Activated naive CD4-positive, alpha-beta T cell treated with anti-CD3 and anti-CD28 coated beads, Interleukin-2, amount 50 U/mL, for 72 hours (primary cell): Measurements from ENCODE around the gene POLR1A. TPM values are rescaled to one million over a fixed set of nuclear protein-coding genes. Genes with fewer than 3 reads are reported as not detected.

Experiments
- ATAC-seq, 2 donors: fragments of 150-1000 bp; cut with Tn5 transposase; 2 replicates each; pipeline ENCODE4 v1.10.0; 2021; ENCODE audit warnings: mild to moderate bottlenecking in 2 of 2, moderate library complexity in 2 of 2
- DNase-seq, 2 donors: peaks; one replicate each; pipeline ENCODE4 v3.0.0; 2021 to 2022; ENCODE audit warnings: low spot score in 2 of 2
- H3K27ac Mint-ChIP-seq, 2 donors: one replicate each; pipeline ENCODE4 v1.8.0; 2022; ENCODE audit warnings: mild to moderate bottlenecking in 2 of 2, mixed read lengths in 2 of 2
- H3K36me3 Mint-ChIP-seq, 2 donors: one replicate each; pipeline ENCODE4 v1.8.0; 2022; ENCODE audit warnings: mixed read lengths in 2 of 2
- H3K9me3 Mint-ChIP-seq, 2 donors: one replicate each; pipeline ENCODE4 v1.8.0; 2022; ENCODE audit warnings: mixed read lengths in 2 of 2
- total RNA-seq, 2 donors: library from RNA; stranded (reverse); gene quantifications; one replicate each; pipeline ENCODE4 v1.2.3, GENCODE V29; 2022

The POLR1A gene
- total RNA-seq, 2 donors from 2014 or later, result 32.8 to 38.8 TPM

- ATAC-seq (no peak), DNase-seq (no peak)
- Mint-ChIP-seq H3K36me3 (peaks cover 31 to 46% of the 10 kb centered on the region in 2 donors), H3K9me3 (no peaks in the 10 kb centered on the region), H3K27ac (peak overlapping the region in 1 of 2 donors; percentile 70)
Measured at GRCh38 chr2:86073225-86073624, 32.5 kb downstream of the POLR1A start.

- H3K9me3 Mint-ChIP-seq, result no peaks in the 10 kb centered on the region
- ATAC-seq (no peak), DNase-seq (no peak)
- H3K36me3 Mint-ChIP-seq, result peaks cover 34 to 43% of the 10 kb centered on the region in 2 donors
- H3K27ac Mint-ChIP-seq, result peak overlapping the region in 1 of 2 donors; percentile 70
Measured at GRCh38 chr2:86072271-86072858, 33.3 kb downstream of the POLR1A start.

GRCh38 chr2:86070868-86071267 is 34.8 kb downstream of the POLR1A start:
- H3K27ac Mint-ChIP-seq, result no peak overlapping the region
- no peaks in the 10 kb centered on the region for H3K9me3 Mint-ChIP-seq
- DNase-seq (no peak), ATAC-seq (no peak)
- peaks cover 43% of the 10 kb centered on the region in 2 donors for H3K36me3 Mint-ChIP-seq

GRCh38 chr2:86069783-86070339 is 35.8 kb downstream of the POLR1A start:
- Mint-ChIP-seq H3K9me3 (no peaks in the 10 kb centered on the region), H3K36me3 (peaks cover 53% of the 10 kb centered on the region in 2 donors), H3K27ac (no peak overlapping the region)
- no peak for DNase-seq
- no peak for ATAC-seq

GRCh38 chr2:86069091-86069685 is 36.5 kb downstream of the POLR1A start:
- H3K36me3 Mint-ChIP-seq, result peaks cover 58 to 60% of the 10 kb centered on the region in 2 donors
- H3K9me3 Mint-ChIP-seq, result no peaks in the 10 kb centered on the region
- no peak for DNase-seq
- ATAC-seq, result no peak
- H3K27ac Mint-ChIP-seq, result peak overlapping the region; percentile 12 to 63

- H3K9me3 Mint-ChIP-seq, result no peaks in the 10 kb centered on the region
- peaks cover 58 to 65% of the 10 kb centered on the region in 2 donors for H3K36me3 Mint-ChIP-seq
- DNase-seq, result no peak
- no peak overlapping the region for H3K27ac Mint-ChIP-seq
- ATAC-seq, result no peak
Measured at GRCh38 chr2:86068648-86069047, 37.0 kb downstream of the POLR1A start.

- ATAC-seq, result peak; percentile 84 to 100
- H3K27ac Mint-ChIP-seq, result no peak overlapping the region
- DNase-seq, result peak in 1 of 2 donors; percentile 72
- no peaks in the 10 kb centered on the region for H3K9me3 Mint-ChIP-seq
- peaks cover 57 to 70% of the 10 kb centered on the region in 2 donors for H3K36me3 Mint-ChIP-seq
Measured at GRCh38 chr2:86068136-86068588, 37.5 kb downstream of the POLR1A start.

GRCh38 chr2:86066915-86067314 is 38.8 kb downstream of the POLR1A start:
- ATAC-seq (no peak), DNase-seq (no peak)
- H3K9me3 Mint-ChIP-seq, result no peaks in the 10 kb centered on the region
- peaks cover 58 to 73% of the 10 kb centered on the region in 2 donors for H3K36me3 Mint-ChIP-seq
- no peak overlapping the region for H3K27ac Mint-ChIP-seq

GRCh38 chr2:86066007-86066578 is 39.6 kb downstream of the POLR1A start:
- no peak overlapping the region for H3K27ac Mint-ChIP-seq
- ATAC-seq (no peak), DNase-seq (no peak)
- peaks cover 55 to 65% of the 10 kb centered on the region in 2 donors for H3K36me3 Mint-ChIP-seq
- H3K9me3 Mint-ChIP-seq, result no peaks in the 10 kb centered on the region

GRCh38 chr2:86065512-86065911 is 40.2 kb downstream of the POLR1A start:
- peaks cover 55 to 59% of the 10 kb centered on the region in 2 donors for H3K36me3 Mint-ChIP-seq
- H3K9me3 Mint-ChIP-seq, result no peaks in the 10 kb centered on the region
- H3K27ac Mint-ChIP-seq, result no peak overlapping the region
- DNase-seq (no peak), ATAC-seq (no peak)

GRCh38 chr2:86064006-86064405 is 41.7 kb downstream of the POLR1A start:
- DNase-seq, result no peak
- no peak for ATAC-seq
- peaks cover 43 to 55% of the 10 kb centered on the region in 2 donors for H3K36me3 Mint-ChIP-seq
- H3K9me3 Mint-ChIP-seq, result no peaks in the 10 kb centered on the region
- no peak overlapping the region for H3K27ac Mint-ChIP-seq

GRCh38 chr2:86062043-86062442 is 43.6 kb downstream of the POLR1A start:
- Mint-ChIP-seq H3K27ac (peak overlapping the region in 1 of 2 donors; percentile 28), H3K9me3 (no peaks in the 10 kb centered on the region), H3K36me3 (peaks cover 43 to 47% of the 10 kb centered on the region in 2 donors)
- DNase-seq, result no peak
- ATAC-seq, result no peak

- peaks cover 8 to 38% of the 10 kb centered on the region in 2 donors for H3K36me3 Mint-ChIP-seq
- DNase-seq (no peak), ATAC-seq (no peak)
- H3K27ac Mint-ChIP-seq, result no peak overlapping the region
- no peaks in the 10 kb centered on the region for H3K9me3 Mint-ChIP-seq
Measured at GRCh38 chr2:86056590-86057331, 48.9 kb downstream of the POLR1A start.

GRCh38 chr2:86055314-86055713 is 50.4 kb downstream of the POLR1A start:
- DNase-seq, result no peak
- no peak for ATAC-seq
- no peaks in the 10 kb centered on the region for H3K9me3 Mint-ChIP-seq
- peaks cover 8 to 27% of the 10 kb centered on the region in 2 donors for H3K36me3 Mint-ChIP-seq
- peak overlapping the region in 1 of 2 donors; percentile 29 for H3K27ac Mint-ChIP-seq

GRCh38 chr2:86054535-86055082 is 51.1 kb downstream of the POLR1A start:
- no peak overlapping the region for H3K27ac Mint-ChIP-seq
- no peaks in the 10 kb centered on the region for H3K9me3 Mint-ChIP-seq
- no peak for DNase-seq

GRCh38 chr2:86053166-86053565 is 52.5 kb downstream of the POLR1A start:
- Mint-ChIP-seq H3K27ac (no peak overlapping the region), H3K36me3 (peaks cover 0 to 27% of the 10 kb centered on the region in 2 donors), H3K9me3 (no peaks in the 10 kb centered on the region)
- no peak for ATAC-seq
- no peak for DNase-seq

More at GRCh38 chr2:86054535-86055082, 51.1 kb downstream of the POLR1A start:
- H3K36me3 Mint-ChIP-seq, result peaks cover 8 to 27% of the 10 kb centered on the region in 2 donors
- ATAC-seq, result no peak
